Measurements from ENCODE around the gene NOTCH1. TPM values are rescaled to one million over a fixed set of nuclear protein-coding genes. Genes with fewer than 3 reads are reported as not detected.

NOTCH1 gene
- total RNA-seq, 1 donor from 2014 or later = 113 TPM

DNA sequence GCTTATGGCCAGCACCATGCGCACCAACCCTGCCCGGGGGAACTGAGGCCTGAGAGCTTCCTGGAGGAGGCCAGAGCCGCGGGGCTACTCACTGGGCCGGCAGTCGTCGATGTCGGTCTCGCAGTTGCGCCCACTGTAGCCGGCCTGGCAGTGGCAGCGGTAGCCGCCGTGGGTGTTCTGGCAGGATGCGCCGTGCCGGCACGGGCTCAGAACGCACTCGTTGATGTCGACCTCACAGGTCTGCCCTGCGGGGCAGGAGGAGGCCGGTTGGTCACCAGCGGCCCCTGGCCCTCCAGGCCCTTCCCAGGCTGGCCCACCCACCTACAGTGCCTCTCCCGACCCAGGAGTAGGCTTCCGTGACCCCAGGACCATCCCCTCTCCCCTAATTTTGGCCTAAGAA lies 35.3 kb downstream of the NOTCH1 start:
- H3K4me3 Mint-ChIP-seq = no peak overlapping the region
- H3K9me3 Mint-ChIP-seq = no peaks in the 10 kb centered on the region
- peaks cover 24% of the 10 kb centered on the region for H3K36me3 Mint-ChIP-seq (ENCODE audit: low read depth)
- no peaks in the 10 kb centered on the region for H3K27me3 Mint-ChIP-seq
- H3K4me1 Mint-ChIP-seq = no peaks in the 10 kb centered on the region
- intact Hi-C loops (cut with micrococcal nuclease) = no loop called here
- no peak overlapping the region for H3K27ac Mint-ChIP-seq
- no peak for DNase-seq

DNA sequence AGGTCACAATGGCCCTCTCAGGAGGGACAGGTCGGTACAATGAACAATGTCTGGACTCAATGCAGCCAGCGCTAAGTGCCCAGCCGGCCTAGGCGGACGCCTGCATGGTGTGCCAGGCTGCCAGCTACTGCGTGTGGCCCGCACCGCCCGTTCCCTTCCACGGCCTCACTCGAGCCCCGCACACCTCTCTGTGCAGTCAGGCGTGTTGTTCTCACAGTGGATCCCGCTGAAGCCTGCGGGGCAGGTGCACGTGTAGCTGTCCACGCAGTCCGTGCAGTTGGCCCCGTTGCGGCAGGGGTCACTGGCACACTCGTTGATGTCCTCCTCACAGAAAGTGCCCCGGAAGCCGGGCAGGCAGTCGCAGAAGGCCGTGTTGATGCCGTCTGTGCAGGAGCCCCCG lies 36.3 kb downstream of the NOTCH1 start:
- intact Hi-C loops (cut with micrococcal nuclease) = no loop called here
- H3K27ac Mint-ChIP-seq = no peak overlapping the region
- H3K9me3 Mint-ChIP-seq = no peaks in the 10 kb centered on the region

DNA sequence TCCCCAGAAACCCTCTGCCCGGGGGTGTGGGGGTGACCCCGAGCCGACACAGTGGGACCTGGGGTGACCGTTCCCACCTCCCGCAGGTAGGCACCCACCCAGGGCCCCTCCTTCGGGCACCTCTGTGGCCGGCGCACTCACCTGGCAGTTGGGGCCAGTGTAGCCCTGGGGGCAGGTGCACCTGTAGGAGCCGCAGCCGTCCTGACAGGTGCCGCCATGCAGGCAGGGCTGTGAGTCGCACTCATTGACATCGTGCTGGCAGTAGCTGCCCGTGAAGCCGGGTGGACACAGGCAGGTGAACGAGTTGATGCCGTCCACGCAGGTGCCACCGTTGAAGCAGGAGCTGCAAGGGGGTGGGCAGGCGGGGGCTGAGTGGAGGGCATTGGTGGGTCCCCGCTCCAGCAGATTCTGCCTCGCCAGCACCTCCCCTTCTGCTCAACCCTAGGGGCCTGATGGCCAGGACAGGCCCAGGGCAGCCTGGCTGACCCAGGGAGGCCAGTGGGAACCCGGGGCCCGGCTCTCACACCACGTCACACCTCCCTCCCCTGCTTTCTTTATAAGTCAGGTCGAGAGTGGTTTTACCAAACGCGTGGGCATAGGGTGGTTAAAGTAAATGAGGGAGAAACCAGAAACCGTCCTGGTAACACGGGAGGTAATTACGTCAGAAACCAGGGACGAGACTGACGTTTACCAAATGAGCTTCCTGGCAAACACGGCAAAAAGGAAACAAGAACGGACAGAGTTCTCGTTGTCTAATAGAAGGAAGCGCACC lies 36.9 kb downstream of the NOTCH1 start:
- peaks cover 26% of the 10 kb centered on the region for H3K36me3 Mint-ChIP-seq (ENCODE audit: low read depth)
- no peak overlapping the region for H3K4me3 Mint-ChIP-seq
- no peaks in the 10 kb centered on the region for H3K4me1 Mint-ChIP-seq
- no peak for DNase-seq
- H3K27me3 Mint-ChIP-seq = no peaks in the 10 kb centered on the region
- no peak overlapping the region for H3K27ac Mint-ChIP-seq
- intact Hi-C loops (cut with micrococcal nuclease) = no loop called here
- no peaks in the 10 kb centered on the region for H3K9me3 Mint-ChIP-seq

More for the DNA sequence above, 36.3 kb downstream of the NOTCH1 start:
- DNase-seq = no peak
- Mint-ChIP-seq H3K36me3 (ENCODE audit: low read depth) (peaks cover 26% of the 10 kb centered on the region), H3K4me1 (no peaks in the 10 kb centered on the region), H3K4me3 (no peak overlapping the region), H3K27me3 (no peaks in the 10 kb centered on the region)

DNA sequence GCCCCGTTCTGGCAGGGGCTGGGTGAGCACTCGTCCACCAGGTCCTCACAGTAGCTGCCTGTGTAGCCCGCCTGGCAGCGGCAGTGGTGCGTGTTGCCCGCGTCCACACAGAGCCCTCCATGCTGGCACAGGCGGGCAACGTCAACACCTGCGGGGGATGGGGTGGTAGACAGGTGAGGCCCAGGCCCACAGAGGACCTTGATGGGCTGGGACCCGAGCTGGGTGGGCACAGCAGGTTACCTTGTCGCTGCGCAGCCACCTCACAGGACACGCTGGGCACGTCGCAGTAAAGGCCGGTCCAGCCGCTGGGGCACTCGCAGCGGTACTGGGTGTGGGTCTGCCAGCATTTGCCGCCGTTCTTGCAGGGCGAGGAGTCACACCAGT lies 37.9 kb downstream of the NOTCH1 start:
- intact Hi-C loops (cut with micrococcal nuclease) = no loop called here
- Mint-ChIP-seq H3K9me3 (no peaks in the 10 kb centered on the region), H3K4me3 (no peak overlapping the region), H3K36me3 (ENCODE audit: low read depth) (peaks cover 25% of the 10 kb centered on the region), H3K4me1 (no peaks in the 10 kb centered on the region), H3K27me3 (no peaks in the 10 kb centered on the region), H3K27ac (no peak overlapping the region)
- DNase-seq = no peak

GRCh38 chr9:136507221-136507991 lies 38.4 kb downstream of the NOTCH1 start:
- Mint-ChIP-seq H3K27me3 (no peaks in the 10 kb centered on the region), H3K4me3 (no peak overlapping the region), H3K36me3 (ENCODE audit: low read depth) (peaks cover 27% of the 10 kb centered on the region), H3K27ac (no peak overlapping the region), H3K4me1 (no peaks in the 10 kb centered on the region), H3K9me3 (no peaks in the 10 kb centered on the region)
- intact Hi-C loops (cut with micrococcal nuclease) = no loop called here
- DNase-seq = no peak

DNA sequence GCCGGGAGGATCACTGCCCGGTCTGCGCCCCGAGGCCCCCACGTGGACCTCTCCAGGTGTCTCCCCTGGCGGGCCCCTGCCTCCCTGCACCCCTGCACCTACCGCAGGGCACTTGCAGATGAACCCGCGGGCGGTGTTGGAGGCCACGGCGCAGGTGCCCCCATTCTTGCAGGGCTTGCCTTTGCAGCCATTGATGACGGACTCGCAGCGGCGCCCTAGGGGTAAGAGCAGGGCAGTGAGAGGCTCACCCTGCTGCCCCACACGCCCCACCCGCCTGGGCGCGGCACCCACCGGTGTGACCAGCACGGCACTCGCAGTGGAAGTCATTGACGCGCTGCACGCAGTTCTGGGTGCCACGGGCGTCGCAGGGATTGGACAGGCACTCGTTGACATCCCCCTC lies 39.4 kb downstream of the NOTCH1 start:
- Mint-ChIP-seq H3K4me1 (no peaks in the 10 kb centered on the region), H3K36me3 (ENCODE audit: low read depth) (peaks cover 26% of the 10 kb centered on the region), H3K9me3 (no peaks in the 10 kb centered on the region), H3K4me3 (no peak overlapping the region), H3K27me3 (no peaks in the 10 kb centered on the region), H3K27ac (no peak overlapping the region)
- intact Hi-C loops (cut with micrococcal nuclease) = no loop called here
- no peak for DNase-seq

GRCh38 chr9:136505406-136506403 lies 40.1 kb downstream of the NOTCH1 start:
- intact Hi-C loops (cut with micrococcal nuclease) = no loop called here
- Mint-ChIP-seq H3K4me3 (no peak overlapping the region), H3K36me3 (ENCODE audit: low read depth) (peaks cover 24% of the 10 kb centered on the region), H3K4me1 (no peaks in the 10 kb centered on the region), H3K9me3 (no peaks in the 10 kb centered on the region), H3K27me3 (no peaks in the 10 kb centered on the region), H3K27ac (no peak overlapping the region)
- no peak for DNase-seq

DNA sequence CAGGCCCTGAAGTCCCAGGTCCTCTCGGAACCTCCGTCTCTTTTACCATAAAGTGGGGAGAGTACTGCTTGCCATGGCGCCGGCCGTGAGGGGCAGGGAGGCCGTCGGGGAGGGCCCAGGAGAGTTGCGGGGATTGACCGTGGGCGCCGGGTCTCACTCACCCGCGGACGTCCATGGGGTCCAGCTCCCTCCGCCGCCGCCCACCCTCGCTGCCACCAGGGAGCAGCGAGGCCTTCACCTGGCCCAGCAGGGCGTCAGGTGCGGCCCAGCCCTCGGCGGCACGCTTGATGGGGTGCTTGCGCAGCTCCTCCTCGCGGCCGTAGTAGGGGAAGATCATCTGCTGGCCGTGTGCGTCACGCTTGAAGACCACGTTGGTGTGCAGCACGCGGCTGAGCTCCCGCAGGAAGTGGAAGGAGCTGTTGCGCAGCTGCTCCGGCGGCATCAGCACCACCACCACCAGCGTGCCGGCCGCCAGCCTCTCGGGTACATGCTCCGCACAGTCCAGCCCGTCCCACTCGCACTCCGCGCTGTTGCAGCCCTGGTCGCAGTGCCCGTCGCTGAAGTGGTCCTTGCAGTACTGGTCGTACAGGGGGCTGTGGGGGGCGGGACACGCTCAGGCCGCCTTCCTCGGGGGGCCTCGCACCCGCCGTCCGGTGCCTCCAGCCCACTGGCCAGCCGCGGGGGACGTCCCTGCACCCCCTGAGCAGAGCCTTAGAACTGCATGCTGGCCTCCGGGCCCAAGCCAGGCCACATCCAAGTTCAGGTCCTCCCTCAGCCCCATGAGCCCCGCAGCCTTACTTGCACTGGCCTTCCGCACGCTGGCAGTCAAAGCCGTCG lies 41.1 kb downstream of the NOTCH1 start:
- Mint-ChIP-seq H3K27me3 (no peaks in the 10 kb centered on the region), H3K9me3 (no peaks in the 10 kb centered on the region), H3K36me3 (ENCODE audit: low read depth) (peaks cover 30% of the 10 kb centered on the region), H3K4me3 (no peak overlapping the region), H3K27ac (no peak overlapping the region), H3K4me1 (no peaks in the 10 kb centered on the region)
- intact Hi-C loops (cut with micrococcal nuclease) = no loop called here
- no peak for DNase-seq

- DNase-seq = no peak
- H3K27ac Mint-ChIP-seq = no peak overlapping the region
- intact Hi-C loops (cut with micrococcal nuclease) = no loop called here
- H3K27me3 Mint-ChIP-seq = no peaks in the 10 kb centered on the region
- H3K9me3 Mint-ChIP-seq = no peaks in the 10 kb centered on the region
- H3K4me1 Mint-ChIP-seq = no peaks in the 10 kb centered on the region
- H3K4me3 Mint-ChIP-seq = no peak overlapping the region
- H3K36me3 Mint-ChIP-seq (ENCODE audit: low read depth) = peaks cover 28% of the 10 kb centered on the region
These were observed 42.8 kb downstream of the NOTCH1 start for GRCh38 chr9:136502940-136503550.

DNA sequence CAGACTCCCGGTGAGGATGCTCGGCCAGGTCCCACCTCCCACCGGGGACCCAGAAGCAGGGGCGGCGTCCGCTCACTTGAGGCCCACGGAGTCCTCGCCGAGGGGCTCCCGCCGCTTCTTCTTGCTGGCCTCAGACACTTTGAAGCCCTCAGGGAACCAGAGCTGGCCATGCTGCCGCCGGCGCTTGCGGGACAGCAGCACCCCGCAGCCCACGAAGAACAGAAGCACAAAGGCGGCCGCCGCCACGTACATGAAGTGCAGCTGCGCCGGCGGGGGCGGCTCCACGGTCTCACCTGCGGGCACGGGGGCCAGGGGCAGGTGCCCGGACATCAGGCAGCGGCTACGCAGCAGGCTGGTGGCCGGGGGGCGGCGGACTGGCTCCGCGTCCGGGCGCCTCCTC lies 43.7 kb downstream of the NOTCH1 start:
- no peak for DNase-seq
- no peaks in the 10 kb centered on the region for H3K9me3 Mint-ChIP-seq
- H3K4me3 Mint-ChIP-seq = no peak overlapping the region
- intact Hi-C loops (cut with micrococcal nuclease) = no loop called here
- no peaks in the 10 kb centered on the region for H3K27me3 Mint-ChIP-seq
- no peak overlapping the region for H3K27ac Mint-ChIP-seq
- H3K4me1 Mint-ChIP-seq = no peaks in the 10 kb centered on the region
- peaks cover 30% of the 10 kb centered on the region for H3K36me3 Mint-ChIP-seq (ENCODE audit: low read depth)

- Mint-ChIP-seq H3K4me3 (no peak overlapping the region), H3K36me3 (ENCODE audit: low read depth) (peaks cover 30% of the 10 kb centered on the region), H3K4me1 (no peaks in the 10 kb centered on the region), H3K27me3 (no peaks in the 10 kb centered on the region), H3K9me3 (no peaks in the 10 kb centered on the region), H3K27ac (no peak overlapping the region)
- intact Hi-C loops (cut with micrococcal nuclease) = no loop called here
- no peak for DNase-seq
These were observed 44.2 kb downstream of the NOTCH1 start for GRCh38 chr9:136501686-136502085.

- no peak for DNase-seq
- intact Hi-C loops (cut with micrococcal nuclease) = no loop called here
- Mint-ChIP-seq H3K4me1 (no peaks in the 10 kb centered on the region), H3K4me3 (no peak overlapping the region), H3K27me3 (no peaks in the 10 kb centered on the region), H3K9me3 (no peaks in the 10 kb centered on the region), H3K36me3 (ENCODE audit: low read depth) (peaks cover 27% of the 10 kb centered on the region), H3K27ac (no peak overlapping the region)
These were observed 45.6 kb downstream of the NOTCH1 start for GRCh38 chr9:136499935-136500910.
